Lower leg skin (tissue), 3 donors: ENCODE results near the gene ANKS4B.

Experiments
- POLR2A ChIP-seq, 2 donors: fragments of 450-650 bp; IDR thresholded peaks; one replicate each; pipeline ENCODE4 v1.6.1; 2016 to 2017; ENCODE audit warnings: antibody characterized with exemption in 2 of 2, mild to moderate bottlenecking in 1 of 2, moderate library complexity in 1 of 2
- TF ChIP-seq, protein P1 (sequence below), 3 donors: fragments of 450-650 bp; IDR thresholded peaks; one replicate each; pipeline ENCODE4 v1.5.1; 2016; ENCODE audit warnings: antibody characterized with exemption in 3 of 3, mild to moderate bottlenecking in 3 of 3, moderate library complexity in 2 of 3

DNA sequence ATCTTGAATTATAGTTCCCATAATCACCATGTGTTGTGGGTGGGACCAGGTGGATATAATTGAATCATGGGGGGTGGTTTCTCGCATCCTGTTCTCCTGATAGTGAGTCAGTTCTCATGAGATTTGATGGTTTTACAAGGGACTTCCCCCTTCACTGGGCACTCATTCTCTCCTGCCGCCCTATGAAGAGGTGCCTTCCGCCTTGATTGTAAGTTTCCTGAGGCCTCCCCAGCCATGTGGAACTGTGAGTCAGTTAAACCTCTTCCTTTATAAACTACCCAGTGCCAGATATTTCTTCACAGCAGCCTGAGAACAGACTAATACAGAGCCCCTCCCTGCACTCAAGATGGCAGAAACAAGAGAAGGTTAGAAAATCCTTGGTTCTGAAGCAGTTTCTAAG, 48.7 kb upstream of the ANKS4B start:
- TF ChIP-seq, protein P1, sequence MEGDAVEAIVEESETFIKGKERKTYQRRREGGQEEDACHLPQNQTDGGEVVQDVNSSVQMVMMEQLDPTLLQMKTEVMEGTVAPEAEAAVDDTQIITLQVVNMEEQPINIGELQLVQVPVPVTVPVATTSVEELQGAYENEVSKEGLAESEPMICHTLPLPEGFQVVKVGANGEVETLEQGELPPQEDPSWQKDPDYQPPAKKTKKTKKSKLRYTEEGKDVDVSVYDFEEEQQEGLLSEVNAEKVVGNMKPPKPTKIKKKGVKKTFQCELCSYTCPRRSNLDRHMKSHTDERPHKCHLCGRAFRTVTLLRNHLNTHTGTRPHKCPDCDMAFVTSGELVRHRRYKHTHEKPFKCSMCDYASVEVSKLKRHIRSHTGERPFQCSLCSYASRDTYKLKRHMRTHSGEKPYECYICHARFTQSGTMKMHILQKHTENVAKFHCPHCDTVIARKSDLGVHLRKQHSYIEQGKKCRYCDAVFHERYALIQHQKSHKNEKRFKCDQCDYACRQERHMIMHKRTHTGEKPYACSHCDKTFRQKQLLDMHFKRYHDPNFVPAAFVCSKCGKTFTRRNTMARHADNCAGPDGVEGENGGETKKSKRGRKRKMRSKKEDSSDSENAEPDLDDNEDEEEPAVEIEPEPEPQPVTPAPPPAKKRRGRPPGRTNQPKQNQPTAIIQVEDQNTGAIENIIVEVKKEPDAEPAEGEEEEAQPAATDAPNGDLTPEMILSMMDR (IDR thresholded peaks at IDR 0.05) = no peak
- TF ChIP-seq POLR2A (IDR thresholded peaks at IDR 0.05) = no peak
